ENCODE results near the gene SEPHS1.

The SEPHS1 gene

DNA sequence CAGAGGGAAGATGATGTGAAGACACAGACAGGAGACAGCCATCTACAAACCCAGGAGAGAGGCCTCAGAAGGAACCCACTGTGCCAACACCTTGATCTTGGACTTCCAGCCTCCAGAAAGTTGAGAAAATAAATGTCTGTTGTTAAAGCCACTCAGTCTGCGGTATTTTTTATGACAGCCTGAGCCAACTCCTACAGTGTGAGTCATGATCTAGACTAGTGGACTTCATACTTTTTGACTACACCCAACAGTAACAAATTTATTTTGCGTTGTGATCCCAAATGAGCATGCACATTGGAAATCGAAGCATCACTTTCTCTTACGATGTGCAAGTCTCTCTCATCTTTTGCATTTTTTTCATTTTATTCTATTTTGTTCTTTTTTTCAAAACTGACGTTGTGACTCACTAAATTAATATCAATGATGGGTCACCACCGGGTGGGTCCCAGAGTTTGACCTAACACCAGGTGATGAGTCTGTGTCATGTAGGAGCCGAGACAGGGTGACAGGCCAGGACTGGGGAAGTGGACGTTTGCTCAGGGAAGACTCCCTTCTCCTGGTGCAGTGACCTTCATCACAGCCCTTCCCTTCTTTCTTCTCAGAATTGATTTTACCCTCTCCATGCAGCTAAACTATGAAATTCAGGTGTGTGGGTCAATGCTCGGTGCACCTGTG is 77.1 kb downstream of the SEPHS1 start:
- Histone ChIP-seq H3K4me2 (ENCODE audit: low read depth, low read length) (peak overlapping the region; percentile 65), H4K20me1 (ENCODE audit: insufficient read depth, low read length) (no peaks in the 10 kb centered on the region), H3F3A (ENCODE audit: insufficient read depth, low read length) (peaks cover 28% of the 10 kb centered on the region), H3K36me3 (replicated peaks; ENCODE audit: insufficient read depth, low read length) (no peaks in the 10 kb centered on the region), H3K79me2 (ENCODE audit: low read length) (no peaks in the 10 kb centered on the region), H3K27ac (ENCODE audit: low read length) (peak overlapping the region; percentile 87), H3K4me3 (ENCODE audit: low read length) (peak overlapping the region; percentile 38), H3K4me1 (ENCODE audit: low read length) (peaks cover 30% of the 10 kb centered on the region), H3K9me2 (replicated peaks; ENCODE audit: insufficient read depth, low read length) (no peaks in the 10 kb centered on the region), H3K27me3 (replicated peaks; ENCODE audit: insufficient read depth, low read length) (no peaks in the 10 kb centered on the region), H2AFZ (ENCODE audit: low read length) (peak overlapping the region; percentile 72), H3K9me3 (replicated peaks; ENCODE audit: insufficient read depth, low read length) (no peaks in the 10 kb centered on the region), H3K9ac (ENCODE audit: low read length) (peak overlapping the region; percentile 62)
- no peak for DNase-seq
- TF ChIP-seq EZH2phosphoT487 (IDR thresholded peaks at IDR 0.05; ENCODE audit: low read length) (no peak), EZH2 (optimal IDR thresholded peaks at IDR 0.05; ENCODE audit: low read depth, low read length) (no peak)
- TF ChIP-seq, protein P1, sequence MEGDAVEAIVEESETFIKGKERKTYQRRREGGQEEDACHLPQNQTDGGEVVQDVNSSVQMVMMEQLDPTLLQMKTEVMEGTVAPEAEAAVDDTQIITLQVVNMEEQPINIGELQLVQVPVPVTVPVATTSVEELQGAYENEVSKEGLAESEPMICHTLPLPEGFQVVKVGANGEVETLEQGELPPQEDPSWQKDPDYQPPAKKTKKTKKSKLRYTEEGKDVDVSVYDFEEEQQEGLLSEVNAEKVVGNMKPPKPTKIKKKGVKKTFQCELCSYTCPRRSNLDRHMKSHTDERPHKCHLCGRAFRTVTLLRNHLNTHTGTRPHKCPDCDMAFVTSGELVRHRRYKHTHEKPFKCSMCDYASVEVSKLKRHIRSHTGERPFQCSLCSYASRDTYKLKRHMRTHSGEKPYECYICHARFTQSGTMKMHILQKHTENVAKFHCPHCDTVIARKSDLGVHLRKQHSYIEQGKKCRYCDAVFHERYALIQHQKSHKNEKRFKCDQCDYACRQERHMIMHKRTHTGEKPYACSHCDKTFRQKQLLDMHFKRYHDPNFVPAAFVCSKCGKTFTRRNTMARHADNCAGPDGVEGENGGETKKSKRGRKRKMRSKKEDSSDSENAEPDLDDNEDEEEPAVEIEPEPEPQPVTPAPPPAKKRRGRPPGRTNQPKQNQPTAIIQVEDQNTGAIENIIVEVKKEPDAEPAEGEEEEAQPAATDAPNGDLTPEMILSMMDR (IDR thresholded peaks at IDR 0.05; ENCODE audit: low read length): no peak

GRCh38 chr10:13268841-13269240 is 79.3 kb downstream of the SEPHS1 start:
- no peaks in the 10 kb centered on the region for H3K79me2 ChIP-seq (ENCODE audit: low read length)
- no peak for DNase-seq
- H3K27ac ChIP-seq (ENCODE audit: low read length): no peak overlapping the region; the same call in 1 of the 2 replicates

GRCh38 chr10:13268310-13268709 is 79.8 kb downstream of the SEPHS1 start:
- Histone ChIP-seq H3K4me2 (ENCODE audit: low read depth, low read length) (no peak overlapping the region), H4K20me1 (ENCODE audit: insufficient read depth, low read length) (no peaks in the 10 kb centered on the region), H3K79me2 (ENCODE audit: low read length) (no peaks in the 10 kb centered on the region), H3K4me3 (ENCODE audit: low read length) (no peak overlapping the region), H3K36me3 (replicated peaks; ENCODE audit: insufficient read depth, low read length) (no peaks in the 10 kb centered on the region), H3K4me1 (ENCODE audit: low read length) (peaks cover 28% of the 10 kb centered on the region), H2AFZ (ENCODE audit: low read length) (no peak overlapping the region), H3F3A (ENCODE audit: insufficient read depth, low read length) (peaks cover 27% of the 10 kb centered on the region), H3K9me2 (replicated peaks; ENCODE audit: insufficient read depth, low read length) (no peaks in the 10 kb centered on the region), H3K9ac (ENCODE audit: low read length) (no peak overlapping the region), H3K9me3 (replicated peaks; ENCODE audit: insufficient read depth, low read length) (no peaks in the 10 kb centered on the region), H3K27me3 (replicated peaks; ENCODE audit: insufficient read depth, low read length) (no peaks in the 10 kb centered on the region), H3K27ac (ENCODE audit: low read length) (no peak overlapping the region; the same call in 1 of the 2 replicates)
- DNase-seq: no peak
- no peak for TF ChIP-seq EZH2 (optimal IDR thresholded peaks at IDR 0.05; ENCODE audit: low read depth, low read length)
- TF ChIP-seq, protein P1 (IDR thresholded peaks at IDR 0.05; ENCODE audit: low read length): no peak

More at GRCh38 chr10:13268841-13269240, 79.3 kb downstream of the SEPHS1 start:
- Histone ChIP-seq H3K9ac (ENCODE audit: low read length) (no peak overlapping the region), H3K4me2 (ENCODE audit: low read depth, low read length) (no peak overlapping the region), H4K20me1 (ENCODE audit: insufficient read depth, low read length) (no peaks in the 10 kb centered on the region), H3K27me3 (replicated peaks; ENCODE audit: insufficient read depth, low read length) (no peaks in the 10 kb centered on the region), H3K36me3 (replicated peaks; ENCODE audit: insufficient read depth, low read length) (no peaks in the 10 kb centered on the region), H3F3A (ENCODE audit: insufficient read depth, low read length) (peaks cover 28% of the 10 kb centered on the region), H3K9me2 (replicated peaks; ENCODE audit: insufficient read depth, low read length) (no peaks in the 10 kb centered on the region), H3K9me3 (replicated peaks; ENCODE audit: insufficient read depth, low read length) (no peaks in the 10 kb centered on the region), H3K4me3 (ENCODE audit: low read length) (no peak overlapping the region), H2AFZ (ENCODE audit: low read length) (no peak overlapping the region), H3K4me1 (ENCODE audit: low read length) (peaks cover 30% of the 10 kb centered on the region)
- TF ChIP-seq, protein P1 (IDR thresholded peaks at IDR 0.05; ENCODE audit: low read length): no peak
- TF ChIP-seq EZH2 (optimal IDR thresholded peaks at IDR 0.05; ENCODE audit: low read depth, low read length): no peak
- no peak for TF ChIP-seq EZH2phosphoT487 (IDR thresholded peaks at IDR 0.05; ENCODE audit: low read length)

All from MM.1S (cell line).